Gastrocnemius medialis (tissue), 4 donors: Measurements from ENCODE around the gene OR5L1.

Source experiments
- POLR2A ChIP-seq, 2 donors: fragments of 450-650 bp; IDR thresholded peaks; one replicate each; pipeline ENCODE4 v1.6.1; 2017; ENCODE audit warnings: antibody characterized with exemption in 2 of 2, mild to moderate bottlenecking in 2 of 2, moderate library complexity in 2 of 2
- TF ChIP-seq, protein P1 (sequence below), 5 experiments: fragments of 450-650 bp in 3 of 5; fragments of 200-600 bp in 2 of 5; sonication (generic) in 2 of 5; IDR thresholded peaks in 4 of 5; conservative IDR thresholded peaks in 1 of 5; 1 replicate in 4 of 5; 2 replicates in 1 of 5; pipeline ENCODE4 v1.5.1; 2016 to 2019; ENCODE audit warnings: antibody characterized with exemption in 5 of 5, mild to moderate bottlenecking in 3 of 5, moderate library complexity in 3 of 5

DNA sequence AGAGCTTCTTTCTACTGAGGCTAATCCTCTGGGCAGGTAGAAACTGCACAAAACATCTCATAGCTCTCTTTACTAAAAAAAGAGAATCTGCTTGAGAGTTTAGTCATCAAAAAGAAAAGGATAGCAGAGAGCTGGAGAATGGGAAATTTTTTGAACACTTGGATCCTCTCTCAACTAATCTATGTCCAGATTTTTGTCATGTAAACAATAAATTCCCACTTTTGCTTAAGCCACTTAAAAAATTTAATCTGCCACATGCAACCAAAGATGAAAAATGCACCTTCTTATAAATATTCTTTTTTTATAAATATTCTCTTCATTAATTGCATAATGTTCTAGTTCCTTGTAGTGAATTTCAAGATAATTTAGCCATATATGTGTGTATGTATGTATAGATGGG, 37.9 kb downstream of the OR5L1 start:
- TF ChIP-seq, protein P1, sequence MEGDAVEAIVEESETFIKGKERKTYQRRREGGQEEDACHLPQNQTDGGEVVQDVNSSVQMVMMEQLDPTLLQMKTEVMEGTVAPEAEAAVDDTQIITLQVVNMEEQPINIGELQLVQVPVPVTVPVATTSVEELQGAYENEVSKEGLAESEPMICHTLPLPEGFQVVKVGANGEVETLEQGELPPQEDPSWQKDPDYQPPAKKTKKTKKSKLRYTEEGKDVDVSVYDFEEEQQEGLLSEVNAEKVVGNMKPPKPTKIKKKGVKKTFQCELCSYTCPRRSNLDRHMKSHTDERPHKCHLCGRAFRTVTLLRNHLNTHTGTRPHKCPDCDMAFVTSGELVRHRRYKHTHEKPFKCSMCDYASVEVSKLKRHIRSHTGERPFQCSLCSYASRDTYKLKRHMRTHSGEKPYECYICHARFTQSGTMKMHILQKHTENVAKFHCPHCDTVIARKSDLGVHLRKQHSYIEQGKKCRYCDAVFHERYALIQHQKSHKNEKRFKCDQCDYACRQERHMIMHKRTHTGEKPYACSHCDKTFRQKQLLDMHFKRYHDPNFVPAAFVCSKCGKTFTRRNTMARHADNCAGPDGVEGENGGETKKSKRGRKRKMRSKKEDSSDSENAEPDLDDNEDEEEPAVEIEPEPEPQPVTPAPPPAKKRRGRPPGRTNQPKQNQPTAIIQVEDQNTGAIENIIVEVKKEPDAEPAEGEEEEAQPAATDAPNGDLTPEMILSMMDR (IDR thresholded peaks at IDR 0.05 in 4 of 5, conservative IDR thresholded peaks at IDR 0.05 in 1 of 5), result no peak
- TF ChIP-seq POLR2A (IDR thresholded peaks at IDR 0.05), result no peak
